IMR-90 (cell line): Measurements from ENCODE around the gene IQSEC1.

Source experiments
- CEBPB ChIP-seq: IDR thresholded peaks from 2 replicates; pipeline ENCODE4 v1.6.1; 2012; ENCODE audit warnings: low read depth, low read length, improper control_type of control experiment
- CTCF ChIP-seq: conservative IDR thresholded peaks from 2 replicates; pipeline ENCODE4 v1.5.1; 2012; ENCODE audit warnings: mild to moderate bottlenecking, low read depth, low read length, improper control_type of control experiment
- MAFK ChIP-seq: IDR thresholded peaks from 2 replicates; pipeline ENCODE4 v1.6.1; 2012; ENCODE audit warnings: low read depth, low read length, improper control_type of control experiment
- POLR2A ChIP-seq: IDR thresholded peaks from 2 replicates; pipeline ENCODE4 v1.6.1; 2012; ENCODE audit warnings: mild to moderate bottlenecking, low read depth, low read length
- RFX5 ChIP-seq: IDR thresholded peaks from 2 replicates; pipeline ENCODE4 v1.8.0; 2012; ENCODE audit warnings: low read depth, mild to moderate bottlenecking, low read length, moderate library complexity

- TF ChIP-seq CTCF (no peak), POLR2A (no peak), RFX5 (no peak), MAFK (no peak), CEBPB (no peak)
Observed at GRCh38 chr3:12914088-12914487, 159.1 kb downstream of the IQSEC1 start.
